SK-N-SH (cell line): ENCODE measurements around the gene RASSF4.

Source experiments
- ELF1 ChIP-seq: IDR thresholded peaks from 2 replicates; pipeline ENCODE4 v1.4.0; 2012
- EP300 ChIP-seq, 2 experiments: IDR thresholded peaks; 2 replicates each; pipeline versions ENCODE4 v1.4.0 to v1.6.1; 2012; ENCODE audit warnings: borderline replicate concordance in 1 of 2, low read depth in 1 of 2, low read length in 1 of 2
- MXI1 ChIP-seq: IDR thresholded peaks from 2 replicates; pipeline ENCODE4 v1.6.1; 2012; ENCODE audit warnings: mild to moderate bottlenecking, low read depth, low read length, improper control_type of control experiment
- NRF1 ChIP-seq: IDR thresholded peaks from 2 replicates; pipeline ENCODE4 v1.6.1; 2012; ENCODE audit warnings: low read depth, mild to moderate bottlenecking, low read length
- POLR2AphosphoS5 ChIP-seq: IDR thresholded peaks from 2 replicates; pipeline ENCODE4 v1.6.1; 2012; ENCODE audit warnings: low read depth, low read length
- RAD21 ChIP-seq: IDR thresholded peaks from 2 replicates; pipeline ENCODE4 v1.6.1; 2012; ENCODE audit warnings: mild to moderate bottlenecking, low read length
- RCOR1 ChIP-seq: fragments of 150-350 bp; IDR thresholded peaks from 2 replicates; pipeline ENCODE4 v1.6.1; 2017; ENCODE audit warnings: antibody characterized with exemption, low read length
- TAF1 ChIP-seq: IDR thresholded peaks from 2 replicates; pipeline ENCODE4 v1.6.1; 2012; ENCODE audit warnings: low read depth, mild to moderate bottlenecking, low read length, moderate library complexity, borderline replicate concordance
- YY1 ChIP-seq: IDR thresholded peaks from 2 replicates; pipeline ENCODE4 v1.4.0; 2012; ENCODE audit warnings: low read depth, mild to moderate bottlenecking
- TF ChIP-seq, protein P1 (sequence below): fragments of 150-350 bp; IDR thresholded peaks from 2 replicates; pipeline ENCODE4 v1.6.1; 2017; ENCODE audit warnings: antibody characterized with exemption, low read length, low read depth, borderline replicate concordance
- TF ChIP-seq, protein P2 (sequence below): fragments of 200-600 bp; sonication (generic); IDR thresholded peaks from 2 replicates; pipeline ENCODE4 v1.6.1; 2017; ENCODE audit warnings: antibody characterized with exemption, mild to moderate bottlenecking, moderate library complexity
- TF ChIP-seq, protein P3 (sequence below): IDR thresholded peaks from 2 replicates; pipeline ENCODE4 v1.6.1; 2012; ENCODE audit warnings: mild to moderate bottlenecking, low read depth, low read length, moderate library complexity

DNA sequence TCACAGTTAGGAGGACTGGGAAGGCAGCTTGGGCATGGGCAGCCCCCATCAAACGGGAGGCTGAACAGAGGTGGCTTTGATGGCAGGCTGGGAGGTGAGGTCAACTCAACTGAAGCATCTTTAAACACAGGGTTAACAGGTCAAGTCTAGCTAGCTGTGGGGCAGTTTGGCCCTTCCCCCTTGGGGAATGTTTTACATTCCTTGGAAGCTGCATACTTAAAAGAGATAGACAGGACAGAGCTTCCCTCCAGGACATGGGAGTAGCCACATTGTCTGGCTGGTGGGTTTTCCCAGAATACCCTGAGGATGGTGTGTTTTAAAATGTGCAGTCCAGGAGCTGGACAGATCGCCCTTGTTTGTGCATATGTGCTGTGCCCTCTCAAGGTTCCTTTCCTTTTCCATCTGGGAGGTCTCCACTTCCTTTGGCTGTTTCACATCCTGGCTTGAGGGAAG, 6.8 kb upstream of the RASSF4 start:
- no peak for TF ChIP-seq POLR2AphosphoS5
- no peak for TF ChIP-seq EP300 (IDR thresholded peaks at IDR 0.05; ENCODE audit: borderline replicate concordance in 1 of 2, low read depth in 1 of 2, low read length in 1 of 2)
- no peak for TF ChIP-seq YY1
- TF ChIP-seq, protein P1, sequence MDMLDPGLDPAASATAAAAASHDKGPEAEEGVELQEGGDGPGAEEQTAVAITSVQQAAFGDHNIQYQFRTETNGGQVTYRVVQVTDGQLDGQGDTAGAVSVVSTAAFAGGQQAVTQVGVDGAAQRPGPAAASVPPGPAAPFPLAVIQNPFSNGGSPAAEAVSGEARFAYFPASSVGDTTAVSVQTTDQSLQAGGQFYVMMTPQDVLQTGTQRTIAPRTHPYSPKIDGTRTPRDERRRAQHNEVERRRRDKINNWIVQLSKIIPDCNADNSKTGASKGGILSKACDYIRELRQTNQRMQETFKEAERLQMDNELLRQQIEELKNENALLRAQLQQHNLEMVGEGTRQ: no peak
- TF ChIP-seq, protein P2, sequence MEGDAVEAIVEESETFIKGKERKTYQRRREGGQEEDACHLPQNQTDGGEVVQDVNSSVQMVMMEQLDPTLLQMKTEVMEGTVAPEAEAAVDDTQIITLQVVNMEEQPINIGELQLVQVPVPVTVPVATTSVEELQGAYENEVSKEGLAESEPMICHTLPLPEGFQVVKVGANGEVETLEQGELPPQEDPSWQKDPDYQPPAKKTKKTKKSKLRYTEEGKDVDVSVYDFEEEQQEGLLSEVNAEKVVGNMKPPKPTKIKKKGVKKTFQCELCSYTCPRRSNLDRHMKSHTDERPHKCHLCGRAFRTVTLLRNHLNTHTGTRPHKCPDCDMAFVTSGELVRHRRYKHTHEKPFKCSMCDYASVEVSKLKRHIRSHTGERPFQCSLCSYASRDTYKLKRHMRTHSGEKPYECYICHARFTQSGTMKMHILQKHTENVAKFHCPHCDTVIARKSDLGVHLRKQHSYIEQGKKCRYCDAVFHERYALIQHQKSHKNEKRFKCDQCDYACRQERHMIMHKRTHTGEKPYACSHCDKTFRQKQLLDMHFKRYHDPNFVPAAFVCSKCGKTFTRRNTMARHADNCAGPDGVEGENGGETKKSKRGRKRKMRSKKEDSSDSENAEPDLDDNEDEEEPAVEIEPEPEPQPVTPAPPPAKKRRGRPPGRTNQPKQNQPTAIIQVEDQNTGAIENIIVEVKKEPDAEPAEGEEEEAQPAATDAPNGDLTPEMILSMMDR: no peak
- no peak for TF ChIP-seq ELF1
- no peak for TF ChIP-seq RAD21
- no peak for TF ChIP-seq NRF1
- no peak for TF ChIP-seq MXI1
- TF ChIP-seq RCOR1: no peak
- TF ChIP-seq, protein P3, sequence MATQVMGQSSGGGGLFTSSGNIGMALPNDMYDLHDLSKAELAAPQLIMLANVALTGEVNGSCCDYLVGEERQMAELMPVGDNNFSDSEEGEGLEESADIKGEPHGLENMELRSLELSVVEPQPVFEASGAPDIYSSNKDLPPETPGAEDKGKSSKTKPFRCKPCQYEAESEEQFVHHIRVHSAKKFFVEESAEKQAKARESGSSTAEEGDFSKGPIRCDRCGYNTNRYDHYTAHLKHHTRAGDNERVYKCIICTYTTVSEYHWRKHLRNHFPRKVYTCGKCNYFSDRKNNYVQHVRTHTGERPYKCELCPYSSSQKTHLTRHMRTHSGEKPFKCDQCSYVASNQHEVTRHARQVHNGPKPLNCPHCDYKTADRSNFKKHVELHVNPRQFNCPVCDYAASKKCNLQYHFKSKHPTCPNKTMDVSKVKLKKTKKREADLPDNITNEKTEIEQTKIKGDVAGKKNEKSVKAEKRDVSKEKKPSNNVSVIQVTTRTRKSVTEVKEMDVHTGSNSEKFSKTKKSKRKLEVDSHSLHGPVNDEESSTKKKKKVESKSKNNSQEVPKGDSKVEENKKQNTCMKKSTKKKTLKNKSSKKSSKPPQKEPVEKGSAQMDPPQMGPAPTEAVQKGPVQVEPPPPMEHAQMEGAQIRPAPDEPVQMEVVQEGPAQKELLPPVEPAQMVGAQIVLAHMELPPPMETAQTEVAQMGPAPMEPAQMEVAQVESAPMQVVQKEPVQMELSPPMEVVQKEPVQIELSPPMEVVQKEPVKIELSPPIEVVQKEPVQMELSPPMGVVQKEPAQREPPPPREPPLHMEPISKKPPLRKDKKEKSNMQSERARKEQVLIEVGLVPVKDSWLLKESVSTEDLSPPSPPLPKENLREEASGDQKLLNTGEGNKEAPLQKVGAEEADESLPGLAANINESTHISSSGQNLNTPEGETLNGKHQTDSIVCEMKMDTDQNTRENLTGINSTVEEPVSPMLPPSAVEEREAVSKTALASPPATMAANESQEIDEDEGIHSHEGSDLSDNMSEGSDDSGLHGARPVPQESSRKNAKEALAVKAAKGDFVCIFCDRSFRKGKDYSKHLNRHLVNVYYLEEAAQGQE: no peak
- no peak for TF ChIP-seq TAF1
